Karpas-422 (cell line): ENCODE measurements around the gene STRIP2. TPM values are rescaled to one million over a fixed set of nuclear protein-coding genes. Genes with fewer than 3 reads are reported as not detected.
"Not testable (repeated sequence)": the region's sequence is repeated elsewhere in the genome, so short reads cannot be mapped to it uniquely, and the experiment has no call there.

Experiments used
- DNase-seq: peaks from one replicate; pipeline ENCODE4 v3.0.0-alpha.2; 2015
- H2AFZ ChIP-seq: fragments of 200-600 bp; sonication (generic); 2 replicates; pipeline ENCODE4 v1.6.1; 2014; ENCODE audit warnings: antibody characterized with exemption, low read length, mixed read lengths
- H3K27ac ChIP-seq: fragments of 200-600 bp; sonication (generic); 2 replicates; pipeline ENCODE4 v1.5.1; 2014; ENCODE audit warnings: mild to moderate bottlenecking, low read length, moderate library complexity
- H3K27me3 ChIP-seq: fragments of 200-600 bp; sonication (generic); 2 replicates; pipeline ENCODE4 v1.6.1; 2014; ENCODE audit warnings: low read length, mixed read lengths
- H3K36me3 ChIP-seq: fragments of 200-600 bp; sonication (generic); 2 replicates; pipeline ENCODE4 v1.6.1; 2014; ENCODE audit warnings: low read length, mixed read lengths; ENCODE audit not compliant: insufficient read depth
- H3K4me1 ChIP-seq: fragments of 200-600 bp; sonication (generic); 2 replicates; pipeline ENCODE4 v1.6.1; 2014; ENCODE audit warnings: mild to moderate bottlenecking, low read length, mixed read lengths
- H3K4me2 ChIP-seq: fragments of 200-600 bp; sonication (generic); 2 replicates; pipeline ENCODE4 v1.6.1; 2014; ENCODE audit warnings: low read length, low read depth, mild to moderate bottlenecking; ENCODE audit not compliant: poor library complexity, severe bottlenecking
- H3K4me3 ChIP-seq: fragments of 200-600 bp; sonication (generic); 2 replicates; pipeline ENCODE4 v1.5.1; 2014; ENCODE audit warnings: mild to moderate bottlenecking, antibody characterized with exemption, low read length, mixed read lengths
- H3K79me2 ChIP-seq: fragments of 200-600 bp; sonication (generic); 2 replicates; pipeline ENCODE4 v1.6.1; 2014; ENCODE audit warnings: mild to moderate bottlenecking, low read length, mixed read lengths
- H3K9ac ChIP-seq: fragments of 200-600 bp; sonication (generic); 2 replicates; pipeline ENCODE4 v1.6.0; 2014; ENCODE audit warnings: low read length
- H3K9me2 ChIP-seq: fragments of 200-600 bp; sonication (generic), shearing (Covaris generic); replicated peaks from 2 replicates; pipeline ENCODE4 v1.6.0; 2014; ENCODE audit warnings: mild to moderate bottlenecking, low read length, moderate library complexity; ENCODE audit not compliant: insufficient read depth
- H3K9me3 ChIP-seq: fragments of 300-700, 200-600 bp; sonication (generic); 2 replicates; pipeline ENCODE4 v1.6.1; 2014; ENCODE audit warnings: low read length, mixed read lengths
- H4K20me1 ChIP-seq: fragments of 200-600 bp; sonication (generic); 2 replicates; pipeline ENCODE4 v1.6.1; 2014; ENCODE audit warnings: mild to moderate bottlenecking, antibody characterized with exemption, low read length, low read depth; ENCODE audit not compliant: insufficient read depth
- total RNA-seq: library from RNA; depleted of rRNA; stranded (reverse); fragments of >200 nt; shearing (Covaris generic); gene quantifications from 2 replicates; pipeline ENCODE4 v1.2.3, GENCODE V29; 2014; ENCODE audit warnings: low replicate concordance

STRIP2 gene
- total RNA-seq, 1 experiment from 2014 or later = 0.15 TPM

DNA sequence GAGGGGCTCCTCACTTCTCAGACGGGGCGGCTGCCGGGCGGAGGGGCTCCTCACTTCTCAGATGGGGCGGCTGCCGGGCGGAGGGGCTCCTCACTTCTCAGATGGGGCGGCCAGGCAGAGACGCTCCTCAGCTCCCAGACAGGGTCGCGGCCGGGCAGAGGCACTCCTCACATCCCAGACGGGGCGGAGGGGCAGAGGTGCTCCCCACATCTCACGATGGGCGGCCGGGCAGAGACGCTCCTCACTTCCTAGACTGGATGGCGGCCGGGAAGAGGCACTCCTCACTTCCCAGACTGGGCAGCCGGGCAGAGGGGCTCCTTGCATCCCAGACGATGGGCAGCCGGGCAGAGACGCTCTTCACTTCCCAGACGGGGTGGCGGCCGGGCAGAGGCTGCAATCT is 42.2 kb downstream of the STRIP2 start:
- not testable (repeated sequence) for H3K4me2 ChIP-seq, H3K36me3 ChIP-seq, H3K27me3 ChIP-seq, H4K20me1 ChIP-seq, H3K9me2 ChIP-seq, H3K4me3 ChIP-seq, H3K4me1 ChIP-seq, H3K79me2 ChIP-seq, H2AFZ ChIP-seq, DNase-seq, H3K27ac ChIP-seq, H3K9ac ChIP-seq, H3K9me3 ChIP-seq

DNA sequence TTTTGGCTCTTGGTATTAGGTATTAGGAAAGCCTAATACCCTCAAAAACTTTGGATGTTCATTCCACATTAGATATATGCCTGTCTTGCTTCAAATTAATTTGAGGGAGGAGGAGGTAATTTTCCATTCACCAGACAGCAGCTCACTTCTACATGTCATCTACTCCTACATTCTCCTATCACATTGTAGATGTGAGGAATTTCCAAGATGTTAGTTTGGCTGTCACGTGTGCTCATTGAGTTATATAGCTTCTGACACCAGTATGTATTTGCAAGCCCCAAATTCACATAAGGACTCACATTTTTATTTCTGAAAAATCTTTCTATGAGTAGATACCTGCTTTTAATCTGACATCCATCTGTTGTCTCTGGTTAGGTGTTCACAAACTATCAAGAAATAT is 45.6 kb downstream of the STRIP2 start:
- H3K9me3 ChIP-seq = no peaks in the 10 kb centered on the region
- H3K27me3 ChIP-seq = no peaks in the 10 kb centered on the region
- DNase-seq = no peak
- no peaks in the 10 kb centered on the region for H3K9me2 ChIP-seq
- no peak overlapping the region for H3K4me2 ChIP-seq
- H3K36me3 ChIP-seq = no peaks in the 10 kb centered on the region
- H3K4me1 ChIP-seq = no peaks in the 10 kb centered on the region
- H3K9ac ChIP-seq = no peak overlapping the region
- H3K27ac ChIP-seq = no peak overlapping the region
- no peaks in the 10 kb centered on the region for H3K79me2 ChIP-seq
- H4K20me1 ChIP-seq = no peaks in the 10 kb centered on the region
- H3K4me3 ChIP-seq = no peak overlapping the region
- H2AFZ ChIP-seq = no peak overlapping the region

DNA sequence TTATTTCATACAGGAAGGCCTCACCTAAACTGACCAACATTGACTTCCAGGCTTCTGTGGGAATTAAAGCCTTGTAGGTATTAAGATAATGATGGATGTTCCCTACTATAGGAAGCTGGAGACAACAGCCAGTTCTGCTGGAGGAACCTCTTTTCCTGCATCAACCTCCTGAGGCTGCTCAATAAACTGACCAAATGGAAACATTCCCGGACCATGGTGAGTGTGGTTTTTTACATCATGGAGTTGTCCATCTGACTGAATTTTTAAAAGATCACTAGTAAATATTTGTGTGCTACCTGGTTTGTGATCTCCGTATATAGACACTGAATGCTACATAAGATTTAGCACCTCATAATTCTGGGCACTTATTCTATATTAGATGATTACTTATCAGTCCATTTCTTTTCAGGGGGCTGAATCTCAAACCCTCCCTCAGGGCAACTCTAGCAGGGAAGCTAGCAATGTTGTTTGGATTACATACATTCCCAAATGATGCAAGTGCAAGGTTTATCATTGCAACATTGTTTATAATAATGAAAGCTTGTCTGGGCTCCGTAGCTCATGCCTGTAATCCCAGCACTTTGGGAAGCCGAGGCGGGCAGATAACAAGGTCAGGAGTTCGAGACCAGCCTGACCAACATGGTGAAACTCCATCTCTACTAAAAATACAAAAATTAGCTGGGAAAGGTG is 46.6 kb downstream of the STRIP2 start:
- Histone ChIP-seq H3K27me3 (no peaks in the 10 kb centered on the region), H2AFZ (no peak overlapping the region), H4K20me1 (no peaks in the 10 kb centered on the region), H3K79me2 (no peaks in the 10 kb centered on the region), H3K27ac (no peak overlapping the region), H3K36me3 (no peaks in the 10 kb centered on the region), H3K9me3 (no peaks in the 10 kb centered on the region), H3K9me2 (no peaks in the 10 kb centered on the region), H3K4me2 (no peak overlapping the region), H3K4me1 (no peaks in the 10 kb centered on the region), H3K9ac (no peak overlapping the region), H3K4me3 (no peak overlapping the region)
- DNase-seq = no peak

DNA sequence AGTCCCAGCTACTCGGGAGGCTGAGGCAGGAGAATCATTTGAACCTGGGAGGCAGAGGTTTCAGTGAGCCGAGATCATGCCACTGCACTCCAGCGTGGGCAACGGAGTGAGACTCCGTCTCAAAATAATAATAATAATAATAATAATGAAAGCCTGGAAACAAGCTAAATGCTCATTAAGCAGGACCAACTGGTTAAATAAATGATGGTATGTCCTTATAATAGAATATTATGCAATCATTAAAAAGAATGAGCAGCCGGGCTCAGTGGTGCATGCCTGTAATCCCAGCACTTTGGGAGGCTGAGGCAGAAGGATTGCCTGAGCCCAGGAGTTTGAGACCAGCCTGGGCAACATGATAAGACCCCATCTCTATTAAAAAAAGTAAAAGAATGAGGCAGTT is 47.1 kb downstream of the STRIP2 start:
- not testable (repeated sequence) for H3K27me3 ChIP-seq, H2AFZ ChIP-seq, H4K20me1 ChIP-seq, H3K9me2 ChIP-seq, H3K4me2 ChIP-seq, H3K9me3 ChIP-seq, H3K27ac ChIP-seq, DNase-seq, H3K36me3 ChIP-seq, H3K9ac ChIP-seq, H3K4me3 ChIP-seq, H3K79me2 ChIP-seq, H3K4me1 ChIP-seq

DNA sequence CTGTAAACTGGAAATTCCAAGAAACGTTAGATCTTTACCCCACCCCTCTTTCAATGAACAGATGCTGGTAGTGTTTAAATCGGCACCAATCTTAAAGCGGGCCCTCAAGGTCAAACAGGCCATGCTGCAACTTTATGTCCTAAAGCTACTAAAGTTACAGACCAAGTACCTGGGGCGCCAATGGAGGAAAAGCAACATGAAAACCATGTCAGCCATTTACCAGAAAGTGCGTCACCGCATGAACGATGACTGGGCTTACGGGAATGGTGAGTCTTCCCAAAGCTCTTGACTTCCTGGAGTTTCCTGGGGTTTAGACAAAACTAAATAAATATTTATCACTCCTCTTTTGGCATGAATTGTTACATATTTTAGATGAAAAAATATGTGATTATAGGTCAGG is 48.5 kb downstream of the STRIP2 start:
- H3K36me3 ChIP-seq = no peaks in the 10 kb centered on the region
- H3K27ac ChIP-seq = no peak overlapping the region
- H3K79me2 ChIP-seq = no peaks in the 10 kb centered on the region
- H3K4me3 ChIP-seq = no peak overlapping the region
- no peaks in the 10 kb centered on the region for H3K9me2 ChIP-seq
- no peak overlapping the region for H3K9ac ChIP-seq
- H4K20me1 ChIP-seq = no peaks in the 10 kb centered on the region
- no peaks in the 10 kb centered on the region for H3K4me1 ChIP-seq
- no peaks in the 10 kb centered on the region for H3K9me3 ChIP-seq
- no peak overlapping the region for H2AFZ ChIP-seq
- H3K4me2 ChIP-seq = no peak overlapping the region
- H3K27me3 ChIP-seq = no peaks in the 10 kb centered on the region
- no peak for DNase-seq

DNA sequence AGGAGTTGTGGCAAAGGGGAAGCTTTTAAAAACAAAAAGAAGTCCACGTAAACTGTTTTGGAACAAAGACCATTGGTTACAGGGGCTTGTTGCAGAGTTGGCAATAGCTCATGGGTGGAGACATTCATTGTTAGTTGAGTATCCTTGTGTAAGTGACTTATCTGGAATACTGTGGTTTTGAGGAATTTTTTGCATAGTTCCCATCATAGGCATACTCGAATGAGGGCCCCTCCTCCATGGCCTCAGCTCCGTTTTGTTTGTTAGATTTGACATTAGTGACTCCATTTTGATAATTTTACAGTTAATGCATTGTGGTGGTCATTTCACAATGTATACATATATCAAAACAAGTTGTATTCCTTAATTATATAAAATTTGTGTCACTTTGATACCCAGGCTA is 55.3 kb downstream of the STRIP2 start:
- H3K27me3 ChIP-seq = no peaks in the 10 kb centered on the region
- H3K9ac ChIP-seq = no peak overlapping the region
- H4K20me1 ChIP-seq = no peaks in the 10 kb centered on the region
- no peaks in the 10 kb centered on the region for H3K36me3 ChIP-seq
- H3K4me2 ChIP-seq = no peak overlapping the region
- peaks cover 10% of the 10 kb centered on the region for H3K4me1 ChIP-seq
- no peak overlapping the region for H3K27ac ChIP-seq
- H3K4me3 ChIP-seq = no peak overlapping the region
- no peaks in the 10 kb centered on the region for H3K9me2 ChIP-seq
- H3K9me3 ChIP-seq = no peaks in the 10 kb centered on the region
- no peak overlapping the region for H2AFZ ChIP-seq
- no peak for DNase-seq
- H3K79me2 ChIP-seq = no peaks in the 10 kb centered on the region

DNA sequence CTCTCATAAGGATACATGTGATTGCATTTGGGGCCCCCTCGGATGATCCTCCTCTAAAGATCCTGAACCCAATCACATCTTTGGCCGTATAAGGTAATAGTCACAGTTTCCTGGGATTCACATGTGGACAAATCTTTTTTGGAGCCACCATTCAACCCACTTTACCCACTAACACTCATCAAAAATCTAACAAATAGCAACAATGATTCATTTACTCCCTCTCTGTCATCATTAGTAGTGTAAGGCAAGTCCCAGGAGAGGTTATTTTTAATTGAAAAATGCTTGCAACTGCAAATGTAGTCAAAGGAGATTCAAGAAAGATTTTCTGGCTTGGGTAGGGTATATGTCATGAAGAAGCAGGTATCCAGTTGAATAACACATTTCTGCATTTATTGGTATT is 58.2 kb downstream of the STRIP2 start:
- no peaks in the 10 kb centered on the region for H4K20me1 ChIP-seq
- no peaks in the 10 kb centered on the region for H3K9me3 ChIP-seq
- H3K9me2 ChIP-seq = no peaks in the 10 kb centered on the region
- no peak overlapping the region for H3K27ac ChIP-seq
- no peaks in the 10 kb centered on the region for H3K79me2 ChIP-seq
- H3K4me2 ChIP-seq = no peak overlapping the region
- H3K27me3 ChIP-seq = no peaks in the 10 kb centered on the region
- H3K4me3 ChIP-seq = no peak overlapping the region
- DNase-seq = no peak
- no peaks in the 10 kb centered on the region for H3K36me3 ChIP-seq
- no peak overlapping the region for H3K9ac ChIP-seq
- H3K4me1 ChIP-seq = peaks cover 10% of the 10 kb centered on the region
- H2AFZ ChIP-seq = no peak overlapping the region

DNA sequence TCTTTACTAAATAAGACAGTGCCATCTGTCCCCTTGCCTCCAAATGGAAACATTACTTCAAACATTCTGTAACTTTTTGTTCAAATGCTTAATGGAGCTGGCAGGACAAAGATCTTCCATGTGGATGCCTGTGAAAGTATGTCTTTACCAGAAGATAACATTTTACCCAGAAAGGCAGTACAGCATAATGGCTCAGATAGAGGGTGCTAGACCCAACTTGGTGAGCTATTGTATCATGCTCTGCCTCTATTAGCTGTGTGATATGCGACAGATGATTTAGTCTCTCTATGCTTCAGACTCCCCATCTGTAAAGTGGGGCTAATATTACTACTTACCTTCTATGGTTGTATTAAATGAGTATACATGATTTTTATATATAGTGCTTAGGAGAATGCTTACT is 59.3 kb downstream of the STRIP2 start:
- no peaks in the 10 kb centered on the region for H3K9me3 ChIP-seq
- H3K4me2 ChIP-seq = no peak overlapping the region
- H3K79me2 ChIP-seq = no peaks in the 10 kb centered on the region
- H4K20me1 ChIP-seq = no peaks in the 10 kb centered on the region
- H3K27me3 ChIP-seq = no peaks in the 10 kb centered on the region
- no peak overlapping the region for H3K27ac ChIP-seq
- peaks cover 10% of the 10 kb centered on the region for H3K4me1 ChIP-seq
- H2AFZ ChIP-seq = no peak overlapping the region
- no peak overlapping the region for H3K9ac ChIP-seq
- peak; percentile 51 for DNase-seq
- no peak overlapping the region for H3K4me3 ChIP-seq
- H3K9me2 ChIP-seq = no peaks in the 10 kb centered on the region
- no peaks in the 10 kb centered on the region for H3K36me3 ChIP-seq

DNA sequence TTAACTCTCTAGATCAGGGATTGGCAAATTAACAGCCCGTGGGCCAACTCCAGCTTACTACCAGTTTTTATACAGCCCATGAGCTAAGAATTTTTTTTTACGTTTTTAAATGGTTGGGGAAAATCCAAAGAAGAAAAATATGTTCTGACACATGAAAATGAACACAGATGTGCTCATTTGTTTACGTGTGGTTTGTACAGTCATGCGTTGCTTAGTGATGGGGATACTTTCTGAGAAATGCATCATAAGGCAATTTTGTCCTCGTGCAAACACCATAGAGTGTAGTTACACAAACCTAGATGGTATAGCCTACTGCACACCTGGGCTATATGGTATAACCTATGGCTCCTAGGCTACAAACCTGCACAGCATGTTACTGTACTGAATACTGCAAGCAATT is 59.8 kb downstream of the STRIP2 start:
- no peaks in the 10 kb centered on the region for H3K9me3 ChIP-seq
- H3K36me3 ChIP-seq = no peaks in the 10 kb centered on the region
- no peaks in the 10 kb centered on the region for H3K79me2 ChIP-seq
- H3K4me1 ChIP-seq = peaks cover 10% of the 10 kb centered on the region
- H3K27me3 ChIP-seq = no peaks in the 10 kb centered on the region
- no peak overlapping the region for H3K4me2 ChIP-seq
- no peak for DNase-seq
- H3K27ac ChIP-seq = no peak overlapping the region
- no peaks in the 10 kb centered on the region for H4K20me1 ChIP-seq
- no peak overlapping the region for H3K9ac ChIP-seq
- no peaks in the 10 kb centered on the region for H3K9me2 ChIP-seq
- H2AFZ ChIP-seq = no peak overlapping the region
- no peak overlapping the region for H3K4me3 ChIP-seq
